HG03457 (cell line): ENCODE measurements around the gene MEIOB.

ENCODE experiments used
- ATAC-seq: cut with Tn5 transposase; IDR thresholded peaks from one replicate; pipeline ENCODE4 v1.9.1; 2021; ENCODE audit warnings: moderate number of reproducible peaks; ENCODE audit not compliant: unreplicated experiment

The MEIOB gene

DNA sequence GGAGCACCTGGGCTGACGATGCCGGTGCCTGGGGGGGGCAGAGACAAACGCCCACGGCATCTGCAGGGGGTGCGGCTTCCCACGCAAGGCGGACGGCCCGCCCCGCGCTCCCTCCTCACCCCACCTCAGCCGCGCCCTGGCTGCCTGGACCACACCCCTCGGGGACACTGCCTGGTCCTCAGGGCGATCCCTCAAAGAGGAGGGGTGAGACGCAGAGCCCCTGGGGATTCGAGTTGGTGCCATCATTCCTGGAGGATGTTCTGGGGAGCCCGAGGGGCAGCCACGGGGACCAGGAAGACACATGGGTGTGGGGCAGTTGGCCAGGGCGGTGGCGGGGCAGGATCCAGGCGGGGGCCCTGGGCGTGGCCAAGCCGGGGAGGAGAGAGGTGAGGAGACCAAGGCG lies 82.3 kb downstream of the MEIOB start:
- ATAC-seq: no peak

GRCh38 chr16:1788708-1789100 lies 83.3 kb downstream of the MEIOB start:
- no peak for ATAC-seq

DNA sequence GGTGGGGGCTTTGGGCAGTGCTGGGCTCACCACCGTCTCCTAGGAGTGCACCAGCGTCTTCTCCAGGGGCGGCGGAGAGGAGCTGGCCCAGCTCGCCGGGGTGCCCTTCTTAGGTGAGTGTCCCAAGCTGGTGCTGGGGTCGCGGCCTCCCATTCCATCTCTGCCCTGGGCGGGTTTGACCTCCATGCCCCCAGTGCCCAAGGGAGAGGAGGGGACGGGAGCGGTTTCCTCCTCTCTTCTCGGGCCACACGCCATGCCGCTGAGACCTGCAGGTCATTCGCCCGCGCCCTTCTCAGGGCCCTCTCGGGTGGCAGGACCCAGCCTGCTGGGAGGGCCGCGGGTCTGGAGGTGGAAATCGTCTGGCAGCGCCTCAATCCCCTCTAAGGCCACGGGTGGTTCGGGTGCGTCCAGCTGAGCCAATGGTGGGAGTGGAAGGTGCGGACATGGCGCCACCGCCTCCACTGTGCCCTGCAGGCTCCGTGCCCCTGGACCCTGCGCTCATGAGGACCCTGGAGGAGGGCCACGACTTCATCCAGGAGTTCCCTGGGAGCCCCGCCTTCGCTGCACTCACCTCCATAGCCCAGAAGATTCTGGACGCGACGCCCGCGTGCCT lies 83.8 kb downstream of the MEIOB start:
- no peak for ATAC-seq

DNA sequence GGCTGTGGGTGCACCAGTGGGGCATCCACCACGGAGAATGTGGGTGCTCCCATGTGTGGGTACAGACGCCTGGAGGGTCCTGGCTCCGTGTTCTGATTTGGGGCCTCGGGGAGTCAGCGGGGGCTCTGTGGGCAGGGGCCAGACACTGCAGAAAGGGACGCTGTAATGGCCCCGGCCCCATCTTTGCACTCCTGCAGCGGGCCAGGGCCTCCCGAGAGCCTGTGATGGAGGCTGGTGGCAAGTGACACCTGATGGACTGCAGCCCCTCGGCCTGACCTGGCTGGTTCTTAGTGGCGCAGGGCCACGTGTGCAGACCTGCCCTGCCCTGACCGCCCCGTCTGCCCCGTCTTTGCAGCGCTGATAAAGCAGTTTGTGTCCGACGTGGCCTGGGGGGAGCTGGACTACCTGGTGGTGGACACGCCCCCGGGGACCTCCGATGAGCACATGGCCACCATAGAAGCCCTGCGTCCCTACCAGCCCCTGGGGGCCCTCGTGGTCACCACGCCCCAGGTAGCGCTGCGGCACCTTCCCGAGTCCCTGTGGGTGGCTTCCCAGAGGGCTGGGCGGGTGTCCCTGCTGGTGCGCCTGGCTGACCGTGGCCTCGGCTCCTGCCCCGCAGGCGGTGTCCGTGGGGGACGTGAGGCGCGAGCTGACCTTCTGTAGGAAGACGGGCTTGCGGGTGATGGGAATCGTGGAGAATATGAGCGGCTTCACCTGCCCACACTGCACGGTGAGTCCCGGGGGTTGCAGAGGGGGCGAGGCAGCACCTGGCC lies 84.5 kb downstream of the MEIOB start:
- ATAC-seq: no peak

DNA sequence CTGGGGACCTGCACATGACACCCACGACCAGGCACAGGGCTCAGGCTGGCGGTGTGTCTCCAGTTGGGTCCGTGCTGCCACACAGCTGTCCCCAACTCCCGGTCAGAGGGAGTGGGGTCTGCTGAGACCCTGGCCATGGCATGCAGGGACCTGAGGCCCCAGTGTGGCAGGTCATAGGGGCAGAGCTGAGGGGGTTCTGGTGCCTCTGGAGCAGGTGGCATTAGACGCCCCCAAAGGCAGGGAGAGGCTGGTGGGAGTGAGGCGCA lies 85.0 kb downstream of the MEIOB start:
- ATAC-seq: no peak

DNA sequence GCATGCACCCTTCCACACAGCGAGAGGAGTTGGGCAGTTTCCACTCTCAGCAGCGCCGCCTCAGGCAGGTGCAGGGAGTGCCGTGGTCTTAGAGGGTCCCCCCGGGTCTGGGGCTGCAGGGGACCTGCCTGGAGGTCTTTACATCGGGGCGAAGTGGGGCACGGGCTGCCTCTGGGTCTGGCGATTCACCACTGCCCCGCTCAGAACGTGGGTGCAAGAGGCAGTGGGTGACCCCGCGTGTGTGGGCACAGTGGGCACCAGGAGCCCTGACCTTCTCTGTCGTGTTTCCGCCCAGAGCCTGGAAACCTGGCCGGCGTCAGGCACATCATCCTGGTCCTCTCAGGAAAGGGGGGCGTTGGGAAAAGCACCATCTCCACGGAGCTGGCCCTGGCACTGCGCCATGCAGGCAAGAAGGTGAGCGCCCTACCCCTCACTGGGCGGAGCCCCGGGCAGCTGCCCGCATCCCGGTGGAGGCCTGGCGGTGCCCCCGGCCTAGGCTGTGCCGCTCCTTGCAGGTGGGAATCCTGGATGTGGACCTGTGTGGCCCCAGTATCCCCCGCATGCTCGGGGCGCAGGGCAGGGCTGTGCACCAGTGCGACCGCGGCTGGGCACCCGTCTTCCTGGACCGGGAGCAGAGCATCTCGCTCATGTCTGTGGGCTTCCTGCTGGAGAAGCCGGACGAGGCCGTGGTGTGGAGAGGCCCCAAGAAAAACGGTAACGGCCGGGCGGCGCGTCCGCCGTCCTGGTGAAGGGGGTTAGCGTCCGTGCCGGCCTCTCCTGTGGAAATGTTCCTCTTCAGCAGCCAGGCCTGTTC lies 85.5 kb downstream of the MEIOB start:
- no peak for ATAC-seq

- ATAC-seq: no peak
Observed at GRCh38 chr16:1785846-1786170, 86.2 kb downstream of the MEIOB start.

GRCh38 chr16:1784977-1785845 lies 86.8 kb downstream of the MEIOB start:
- no peak for ATAC-seq
